NCI-H2107 (cell line): ENCODE results near the gene FRRS1.
A peak's percentile ranks its signal among the peaks of the same experiment; 100 is the strongest.

ENCODE experiments used
- DNase-seq: peaks from one replicate; lab custom pipeline; 2025; lab: John Stamatoyannopoulos, UW

Gene FRRS1

GRCh38 chr1:99675994-99676393 is 90.4 kb downstream of the FRRS1 start:
- no peak for DNase-seq

DNA sequence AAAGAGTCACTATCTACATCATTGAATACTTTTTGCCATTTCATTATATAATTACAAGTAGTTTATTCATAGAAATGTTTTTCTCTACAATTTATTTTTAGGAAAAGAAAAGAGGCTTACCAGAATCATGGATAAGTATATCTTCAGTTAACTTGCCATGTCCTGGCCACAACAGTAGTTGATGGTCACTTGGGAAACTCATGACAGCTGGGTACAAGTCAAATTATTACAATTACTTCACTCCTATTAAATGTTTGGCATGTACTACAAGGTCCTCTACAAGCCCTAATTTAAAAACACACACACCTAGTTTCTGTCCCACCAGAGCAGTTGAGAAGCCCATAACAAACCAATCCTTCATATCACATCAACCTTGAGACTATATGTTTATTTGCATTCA is 91.1 kb downstream of the FRRS1 start:
- DNase-seq = no peak

- DNase-seq = no peak
Observed at GRCh38 chr1:99674115-99675064, 92.0 kb downstream of the FRRS1 start.

GRCh38 chr1:99673315-99673714 is 93.1 kb downstream of the FRRS1 start:
- DNase-seq = no peak

DNA sequence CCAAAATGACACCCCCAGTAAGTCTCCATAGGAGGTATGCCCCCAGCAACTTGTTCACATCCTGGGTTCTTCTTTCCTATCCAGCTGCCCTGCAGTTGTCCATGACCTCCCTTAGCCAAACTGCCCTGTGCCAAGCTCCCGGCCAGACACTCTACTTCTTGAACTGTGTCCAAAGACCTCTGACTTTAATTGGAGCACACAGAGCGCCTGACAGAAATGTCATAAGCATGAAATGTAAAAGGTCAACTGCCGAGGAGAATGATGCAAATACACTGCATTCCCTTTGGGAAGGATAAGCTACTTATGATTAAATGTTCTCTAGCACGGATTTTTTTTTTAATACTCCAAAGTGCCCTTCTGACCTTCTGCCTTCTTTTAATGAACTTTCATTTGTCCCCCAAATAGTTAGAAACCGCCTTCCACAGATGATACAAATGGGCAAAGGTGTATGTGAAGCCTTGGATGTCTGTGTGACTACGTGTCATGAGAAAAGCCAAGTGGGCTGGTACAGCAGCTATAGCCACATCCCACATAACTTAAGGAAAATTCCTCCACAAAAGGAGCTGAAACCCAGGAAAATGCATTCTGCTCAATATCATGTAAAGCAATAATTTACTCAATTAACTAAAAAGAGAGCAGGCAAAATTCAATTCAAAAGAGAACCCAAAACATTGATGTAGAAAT is 93.8 kb downstream of the FRRS1 start:
- DNase-seq = no peak

DNA sequence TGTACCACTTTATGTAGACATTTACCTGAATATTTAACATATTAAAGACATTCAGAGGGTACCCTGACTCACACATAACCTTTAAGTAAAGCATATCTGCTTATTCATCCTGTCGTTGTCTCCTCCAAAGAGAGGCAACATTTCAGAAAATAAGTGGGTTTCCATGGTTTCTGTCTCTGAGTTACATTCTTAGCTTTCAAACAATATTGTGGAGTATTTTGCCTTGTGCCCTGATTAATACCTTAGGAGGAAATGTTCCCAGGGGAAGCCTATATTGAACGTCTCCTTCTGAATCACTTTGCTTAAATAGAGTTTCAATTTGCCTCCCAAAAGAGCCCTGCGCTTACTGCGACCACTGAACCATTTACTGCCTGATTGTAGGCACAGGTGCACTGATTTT is 94.4 kb downstream of the FRRS1 start:
- no peak for DNase-seq

DNA sequence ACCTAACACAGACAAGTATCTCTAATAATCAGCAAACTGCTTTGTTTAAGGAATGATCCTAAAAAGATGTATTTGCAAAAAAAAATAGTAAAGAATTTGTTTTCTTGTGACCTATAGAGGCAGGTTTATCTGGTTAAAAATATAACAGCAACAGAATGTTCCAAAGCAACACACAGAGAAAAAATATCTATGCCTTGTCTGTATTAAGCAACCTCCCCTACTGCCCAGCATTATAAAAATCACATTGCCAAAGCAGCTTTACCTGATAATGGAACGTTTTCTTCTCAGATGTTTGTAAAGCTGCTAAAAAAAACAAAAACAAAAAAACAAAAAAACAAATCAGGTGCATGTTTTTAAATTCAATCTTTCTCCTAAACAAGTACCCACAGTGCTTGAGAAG is 95.9 kb downstream of the FRRS1 start:
- no peak for DNase-seq

DNA sequence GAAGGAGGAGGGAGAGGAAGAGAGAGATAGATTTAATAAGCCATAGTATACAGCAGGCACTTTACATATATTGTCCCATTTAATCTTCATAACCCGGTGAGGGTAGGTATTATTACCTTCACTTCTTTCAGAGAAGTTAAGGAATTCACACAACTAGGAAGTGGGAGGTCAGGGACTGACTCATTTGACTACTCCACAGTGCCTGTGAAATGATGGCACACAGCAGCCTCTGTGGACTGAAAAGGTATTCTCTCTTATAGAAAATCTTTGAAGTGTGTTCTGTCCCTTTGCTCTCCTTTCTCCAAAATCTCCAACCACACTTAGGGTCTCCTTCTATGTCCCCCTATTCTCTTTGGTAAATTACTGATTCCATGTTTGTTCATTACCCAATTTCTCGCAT is 96.6 kb downstream of the FRRS1 start:
- no peak for DNase-seq

- DNase-seq = no peak
Observed at GRCh38 chr1:99669376-99669775, 97.1 kb downstream of the FRRS1 start.

GRCh38 chr1:99665212-99665611 is 101.2 kb downstream of the FRRS1 start:
- no peak for DNase-seq

GRCh38 chr1:99663501-99663900 is 102.9 kb downstream of the FRRS1 start:
- no peak for DNase-seq

- DNase-seq = no peak
Observed at GRCh38 chr1:99662539-99663080, 103.8 kb downstream of the FRRS1 start.

DNA sequence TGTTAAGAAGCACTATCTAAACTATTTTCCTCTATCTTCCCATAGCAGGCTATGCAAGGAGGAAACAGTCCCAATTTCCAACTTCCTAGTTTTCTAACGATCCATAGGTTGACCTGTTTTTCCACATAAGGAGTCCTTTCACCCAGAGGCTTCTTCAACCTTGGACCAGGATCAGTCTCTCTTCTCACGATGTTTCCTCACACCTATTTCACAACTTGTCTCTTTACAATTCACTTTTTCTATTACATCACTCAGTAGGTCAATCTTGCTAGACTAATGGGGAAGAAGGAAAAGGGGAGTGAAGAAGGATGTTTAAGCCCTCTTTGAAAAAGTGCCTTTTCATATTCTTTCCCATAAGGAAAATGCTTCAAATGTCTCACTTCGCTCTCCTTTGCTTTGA is 104.7 kb downstream of the FRRS1 start:
- no peak for DNase-seq

DNA sequence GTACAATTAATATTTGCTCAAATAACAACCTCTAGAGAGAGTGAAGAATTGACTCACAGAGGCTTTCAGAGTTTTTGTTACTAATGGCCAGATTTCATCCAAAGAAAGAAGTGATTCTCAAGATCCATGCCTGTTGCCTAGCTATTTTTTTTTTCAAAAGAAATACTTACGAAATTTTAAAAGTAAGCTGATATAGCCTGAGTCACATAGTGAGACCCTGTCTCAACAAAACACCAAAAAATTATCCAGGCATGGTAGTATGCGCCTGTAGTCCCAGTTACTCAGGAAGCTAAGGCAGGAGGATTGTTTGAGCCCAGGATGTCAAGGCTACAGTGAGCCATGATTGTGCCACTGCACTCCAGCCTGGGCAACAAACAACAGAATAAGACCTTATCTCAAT is 105.9 kb downstream of the FRRS1 start:
- DNase-seq = no peak

- peak; percentile 24 for DNase-seq
Observed at GRCh38 chr1:99659755-99660210, 106.7 kb downstream of the FRRS1 start.
